ENCODE data around the gene RELL2. TPM values are rescaled to one million over a fixed set of nuclear protein-coding genes. Genes with fewer than 3 reads are reported as not detected.

The RELL2 gene
- total and polyA plus RNA-seq, 3 experiments from 2014 or later, result 3.7 to 26.2 (median 24.8) TPM

GRCh38 chr5:141640698-141641097 lies 3.9 kb downstream of the RELL2 start:
- H3K4me1 ChIP-seq (ENCODE audit: insufficient read depth, low read length), result peaks cover 17% of the 10 kb centered on the region
- Mint-ChIP-seq H3K27ac (peak overlapping the region in 5 of 8 donors; percentile 2 to 79 (median 63)), H3K36me3 (peaks cover 0 to 60% (median 4%) of the 10 kb centered on the region in 3 donors), H3K9me3 (no peaks in the 10 kb centered on the region), H3K4me3 (peak overlapping the region in 1 of 7 donors; percentile 57), H3K27me3 (no peaks in the 10 kb centered on the region), H3K4me1 (peaks cover 12 to 25% (median 13%) of the 10 kb centered on the region in 3 donors)
- H3K27ac ChIP-seq (ENCODE audit: low read depth, low read length), result no peak overlapping the region
- ChIA-PET CTCF (interaction anchor here (1.1 to 2.9 kb wide), 3 partner anchors 10 to 21 kb away, joined by 3 to 9 read pairs (median 6); partner anchors contain the start of genes DIAPH1 and FCHSD1), POLR2A (interaction anchor here (1.6 kb wide), 1 partner anchor 10 kb away, joined by 6 read pairs; the partner anchor contains the start of gene FCHSD1)
- no peaks in the 10 kb centered on the region for H3K36me3 ChIP-seq (ENCODE audit: insufficient read depth, low read length)
- no peak overlapping the region for H3K4me3 ChIP-seq (ENCODE audit: low read length)
- no peaks in the 10 kb centered on the region for H3K9me3 ChIP-seq (ENCODE audit: low read length)
- no peaks in the 10 kb centered on the region for H3K27me3 ChIP-seq (ENCODE audit: insufficient read depth, low read length, poor library complexity, severe bottlenecking)
- DNase-seq, result no peak

GRCh38 chr5:141641634-141642267 lies 5.0 kb downstream of the RELL2 start:
- Mint-ChIP-seq H3K4me1 (peaks cover 5 to 26% (median 9%) of the 10 kb centered on the region in 3 donors), H3K9me3 (no peaks in the 10 kb centered on the region), H3K27ac (peak overlapping the region in 7 of 8 donors; percentile 2 to 89 (median 19)), H3K4me3 (peak overlapping the region in 1 of 7 donors; percentile 15), H3K27me3 (no peaks in the 10 kb centered on the region), H3K36me3 (peaks cover 0 to 68% (median 4%) of the 10 kb centered on the region in 3 donors)
- Histone ChIP-seq H3K9me3 (ENCODE audit: low read length) (no peaks in the 10 kb centered on the region), H3K27ac (ENCODE audit: low read depth, low read length) (no peak overlapping the region), H3K4me3 (ENCODE audit: low read length) (no peak overlapping the region), H3K36me3 (ENCODE audit: insufficient read depth, low read length) (no peaks in the 10 kb centered on the region), H3K27me3 (ENCODE audit: insufficient read depth, low read length, poor library complexity, severe bottlenecking) (no peaks in the 10 kb centered on the region), H3K4me1 (ENCODE audit: insufficient read depth, low read length) (peaks cover 10% of the 10 kb centered on the region)
- CTCF ChIA-PET, result interaction anchor here (0.8 to 2.9 kb wide), 5 partner anchors 9 to 327 kb away, joined by 3 to 9 read pairs (median 4); partner anchors contain the start of genes DIAPH1, FCHSD1 and RNF14
- POLR2A ChIA-PET, result interaction anchor here (1.6 kb wide), 1 partner anchor 9 kb away, joined by 6 read pairs; the partner anchor contains the start of gene FCHSD1
- no peak for DNase-seq

- no peaks in the 10 kb centered on the region for H3K9me3 ChIP-seq (ENCODE audit: low read length)
- Mint-ChIP-seq H3K36me3 (peaks cover 2 to 84% (median 4%) of the 10 kb centered on the region in 3 donors), H3K27ac (peak overlapping the region in 1 of 8 donors; percentile 9), H3K4me1 (peaks cover 26 to 50% (median 30%) of the 10 kb centered on the region in 3 donors), H3K4me3 (no peak overlapping the region), H3K9me3 (no peaks in the 10 kb centered on the region), H3K27me3 (no peaks in the 10 kb centered on the region)
- CTCF ChIA-PET, result interaction anchor here (1.5 to 1.7 kb wide), 2 partner anchors 8 to 13 kb away, joined by 4 to 9 read pairs; partner anchors contain the start of gene RELL2
- H3K27me3 ChIP-seq (ENCODE audit: insufficient read depth, low read length, poor library complexity, severe bottlenecking), result no peaks in the 10 kb centered on the region
- no peak overlapping the region for H3K4me3 ChIP-seq (ENCODE audit: low read length)
- peaks cover 16% of the 10 kb centered on the region for H3K4me1 ChIP-seq (ENCODE audit: insufficient read depth, low read length)
- DNase-seq, result no peak
- no peaks in the 10 kb centered on the region for H3K36me3 ChIP-seq (ENCODE audit: insufficient read depth, low read length)
- POLR2A ChIA-PET, result no interaction called here
- H3K27ac ChIP-seq (ENCODE audit: low read depth, low read length), result no peak overlapping the region
Measured at GRCh38 chr5:141646026-141646425, 9.2 kb downstream of the RELL2 start.

GRCh38 chr5:141647242-141647641 lies 10.4 kb downstream of the RELL2 start:
- Histone ChIP-seq H3K36me3 (ENCODE audit: insufficient read depth, low read length) (no peaks in the 10 kb centered on the region), H3K27me3 (ENCODE audit: insufficient read depth, low read length, poor library complexity, severe bottlenecking) (no peaks in the 10 kb centered on the region), H3K9me3 (ENCODE audit: low read length) (no peaks in the 10 kb centered on the region), H3K4me3 (ENCODE audit: low read length) (no peak overlapping the region), H3K4me1 (ENCODE audit: insufficient read depth, low read length) (peaks cover 24% of the 10 kb centered on the region), H3K27ac (ENCODE audit: low read depth, low read length) (no peak overlapping the region)
- DNase-seq, result no peak
- H3K9me3 Mint-ChIP-seq, result no peaks in the 10 kb centered on the region
- peaks cover 2 to 74% (median 4%) of the 10 kb centered on the region in 3 donors for H3K36me3 Mint-ChIP-seq
- POLR2A ChIA-PET, result interaction anchor here (5.1 kb wide), 1 partner anchor 10 kb away, joined by 46 read pairs; the partner anchor contains the start of genes HDAC3 and RELL2
- no peak overlapping the region for H3K4me3 Mint-ChIP-seq
- CTCF ChIA-PET, result interaction anchor here (1.2 to 1.7 kb wide), 3 partner anchors 10 to 55 kb away, joined by 4 to 9 read pairs (median 5); partner anchors contain the start of gene RELL2
- H3K27ac Mint-ChIP-seq, result peak overlapping the region in 2 of 8 donors; percentile 24 to 78
- no peaks in the 10 kb centered on the region for H3K27me3 Mint-ChIP-seq
- peaks cover 36 to 57% (median 38%) of the 10 kb centered on the region in 3 donors for H3K4me1 Mint-ChIP-seq

- POLR2A ChIA-PET, result interaction anchor here (5.1 kb wide), 1 partner anchor 10 kb away, joined by 46 read pairs; the partner anchor contains the start of genes HDAC3 and RELL2
- CTCF ChIA-PET, result interaction anchor here (0.9 to 1.5 kb wide), 3 partner anchors 12 to 276 kb away, joined by 3 to 4 read pairs (median 3); partner anchors contain the start of genes DELE1 and DIAPH1
Measured at GRCh38 chr5:141647851-141648250, 11.1 kb downstream of the RELL2 start.

GRCh38 chr5:141649056-141649688 lies 12.4 kb downstream of the RELL2 start:
- DNase-seq, result no peak
- CTCF ChIA-PET, result interaction anchor here (0.8 to 4.0 kb wide), 3 partner anchors 12 to 85 kb away, joined by 3 to 22 read pairs (median 19); partner anchors contain the start of genes HDAC3 and RELL2
- Histone ChIP-seq H3K4me1 (ENCODE audit: insufficient read depth, low read length) (peaks cover 26% of the 10 kb centered on the region), H3K9me3 (ENCODE audit: low read length) (no peaks in the 10 kb centered on the region), H3K27ac (ENCODE audit: low read depth, low read length) (no peak overlapping the region), H3K36me3 (ENCODE audit: insufficient read depth, low read length) (no peaks in the 10 kb centered on the region), H3K4me3 (ENCODE audit: low read length) (no peak overlapping the region), H3K27me3 (ENCODE audit: insufficient read depth, low read length, poor library complexity, severe bottlenecking) (no peaks in the 10 kb centered on the region)
- Mint-ChIP-seq H3K4me3 (peak overlapping the region in 3 of 7 donors; percentile 62 to 95 (median 94)), H3K4me1 (peaks cover 40 to 62% (median 43%) of the 10 kb centered on the region in 3 donors), H3K27me3 (peaks cover 0 to 2% of the 10 kb centered on the region in 2 donors), H3K36me3 (peaks cover 2 to 56% (median 4%) of the 10 kb centered on the region in 3 donors), H3K27ac (peak overlapping the region in 7 of 8 donors; percentile 25 to 96 (median 85)), H3K9me3 (no peaks in the 10 kb centered on the region)
- POLR2A ChIA-PET, result interaction anchor here (5.1 kb wide), 1 partner anchor 12 kb away, joined by 46 read pairs; the partner anchor contains the start of genes HDAC3 and RELL2

More at GRCh38 chr5:141647851-141648250, 11.1 kb downstream of the RELL2 start:
- Mint-ChIP-seq H3K4me1 (peaks cover 40 to 62% (median 43%) of the 10 kb centered on the region in 3 donors), H3K36me3 (peaks cover 2 to 68% (median 4%) of the 10 kb centered on the region in 3 donors), H3K27ac (peak overlapping the region in 2 of 8 donors; percentile 24 to 54), H3K4me3 (no peak overlapping the region), H3K9me3 (no peaks in the 10 kb centered on the region), H3K27me3 (no peaks in the 10 kb centered on the region)
- DNase-seq, result no peak
- H3K27ac ChIP-seq (ENCODE audit: low read depth, low read length), result no peak overlapping the region
- no peaks in the 10 kb centered on the region for H3K9me3 ChIP-seq (ENCODE audit: low read length)
- no peaks in the 10 kb centered on the region for H3K27me3 ChIP-seq (ENCODE audit: insufficient read depth, low read length, poor library complexity, severe bottlenecking)
- H3K4me3 ChIP-seq (ENCODE audit: low read length), result no peak overlapping the region
- peaks cover 26% of the 10 kb centered on the region for H3K4me1 ChIP-seq (ENCODE audit: insufficient read depth, low read length)
- no peaks in the 10 kb centered on the region for H3K36me3 ChIP-seq (ENCODE audit: insufficient read depth, low read length)

- H3K27me3 ChIP-seq (ENCODE audit: insufficient read depth, low read length, poor library complexity, severe bottlenecking), result no peaks in the 10 kb centered on the region
- H3K4me3 Mint-ChIP-seq, result peak overlapping the region; percentile 82 to 99 (median 95)
- POLR2A ChIA-PET, result interaction anchor here (5.1 kb wide), 1 partner anchor 12 kb away, joined by 46 read pairs; the partner anchor contains the start of genes HDAC3 and RELL2
- H3K27ac Mint-ChIP-seq, result peak overlapping the region; percentile 85 to 99 (median 96)
- H3K36me3 Mint-ChIP-seq, result peaks cover 2 to 48% (median 3%) of the 10 kb centered on the region in 3 donors
- no peaks in the 10 kb centered on the region for H3K36me3 ChIP-seq (ENCODE audit: insufficient read depth, low read length)
- H3K27me3 Mint-ChIP-seq, result peaks cover 0 to 2% of the 10 kb centered on the region in 2 donors
- DNase-seq, result no peak
- H3K9me3 ChIP-seq (ENCODE audit: low read length), result no peaks in the 10 kb centered on the region
- H3K4me1 Mint-ChIP-seq, result peaks cover 40 to 62% (median 43%) of the 10 kb centered on the region in 3 donors
- no peaks in the 10 kb centered on the region for H3K9me3 Mint-ChIP-seq
- no peak overlapping the region for H3K27ac ChIP-seq (ENCODE audit: low read depth, low read length)
- no peak overlapping the region for H3K4me3 ChIP-seq (ENCODE audit: low read length)
- H3K4me1 ChIP-seq (ENCODE audit: insufficient read depth, low read length), result peaks cover 26% of the 10 kb centered on the region
- CTCF ChIA-PET, result interaction anchor here (1.6 to 4.0 kb wide), 4 partner anchors 9 to 58 kb away, joined by 6 to 22 read pairs (median 16); partner anchors contain the start of genes HDAC3 and RELL2
Measured at GRCh38 chr5:141649972-141650371, 13.2 kb downstream of the RELL2 start.

All from CD8-positive, alpha-beta memory T cell (primary cell).